Cardiac fibroblast (primary cell): ENCODE data around the gene SPIRE2.
"Not testable (repeated sequence)": the region's sequence is repeated elsewhere in the genome, so short reads cannot be mapped to it uniquely, and the experiment has no call there.

Experiments
- DNase-seq, 2 donors: peaks; one replicate each; pipeline versions ENCODE4 v3.0.0 to v3.0.0-alpha.2; 2010; ENCODE audit warnings: low read depth in 2 of 2
- H3K4me3 ChIP-seq, 2 donors: replicated peaks in 1 of 2; 1 replicate in 1 of 2; 2 replicates in 1 of 2; pipeline ENCODE4 v1.5.1; 2011; ENCODE audit warnings: low read depth in 2 of 2, low read length in 2 of 2, mild to moderate bottlenecking in 2 of 2, moderate library complexity in 1 of 2
- CTCF ChIP-seq: IDR thresholded peaks from one replicate; pipeline ENCODE4 v1.5.1; 2011; ENCODE audit warnings: low read depth, mild to moderate bottlenecking, low read length, inconsistent platforms

Gene SPIRE2

GRCh38 chr16:89785523-89786155 lies 42.6 kb upstream of the SPIRE2 start:
- TF ChIP-seq CTCF: no peak
- no peak overlapping the region for H3K4me3 ChIP-seq
- no peak for DNase-seq

GRCh38 chr16:89786474-89787364 lies 41.6 kb upstream of the SPIRE2 start:
- TF ChIP-seq CTCF: no peak
- H3K4me3 ChIP-seq: no peak overlapping the region
- no peak for DNase-seq

- DNase-seq: no peak
- H3K4me3 ChIP-seq: no peak overlapping the region
- no peak for TF ChIP-seq CTCF
These were observed 40.9 kb upstream of the SPIRE2 start for GRCh38 chr16:89787365-89787805.

- no peak for DNase-seq
- no peak for TF ChIP-seq CTCF
- H3K4me3 ChIP-seq: no peak overlapping the region
These were observed 36.8 kb upstream of the SPIRE2 start for GRCh38 chr16:89791278-89791995.

- not testable (repeated sequence) for H3K4me3 ChIP-seq
- peak; percentile 41 to 52 for DNase-seq
- peak; percentile 59 for TF ChIP-seq CTCF
These were observed 35.2 kb upstream of the SPIRE2 start for GRCh38 chr16:89793092-89793491.

- no peak for TF ChIP-seq CTCF
These were observed 34.3 kb upstream of the SPIRE2 start for GRCh38 chr16:89793955-89794354.

More at GRCh38 chr16:89793955-89794354, 34.3 kb upstream of the SPIRE2 start:
- DNase-seq: no peak
- no peak overlapping the region for H3K4me3 ChIP-seq
